HepG2 (cell line): ENCODE results near the gene MOBP. TPM values are rescaled to one million over a fixed set of nuclear protein-coding genes. Genes with fewer than 3 reads are reported as not detected.

Source experiments
- ATAC-seq: fragments of 200-7000 bp; cut with Tn5 transposase; 3 replicates; pipeline ENCODE4 v1.9.1; 2020; ENCODE audit warnings: mild to moderate bottlenecking, moderate library complexity
- BruUV-seq: library from RNA; stranded (reverse); fragments of 400-500 nt; replicated peaks from 2 replicates; lab custom pipeline; 2021; lab: Mats Ljungman, UMichigan
- CTCF ChIA-PET: fragments of 300-600 bp; formaldehyde crosslinking; extraction: SDS; loops from one replicate; lab custom pipeline; 2021; ENCODE audit warnings: low total read pairs, inconsistent platforms, low intra/inter-chr PET ratio; lab: Yijun Ruan, JAX
- POLR2A ChIA-PET: fragments of 350-600 bp; sonication (Branson Sonifier 250); formaldehyde crosslinking; loops from one replicate; lab custom pipeline; 2020; ENCODE audit warnings: antibody characterized with exemption, inconsistent platforms; lab: Yijun Ruan, JAX
- DNase-seq: peaks from one replicate; pipeline ENCODE4 v3.0.0-alpha.2; 2015; ENCODE audit warnings: low spot score
- FAIRE-seq: peaks from 3 replicates; lab custom pipeline; 2011; peaks lifted over from hg19 to GRCh38; lab: Jason Lieb, UNC
- H2AFZ ChIP-seq: one replicate; pipeline ENCODE4 v1.6.1; 2011; ENCODE audit warnings: low read length, inconsistent platforms
- H3K27ac ChIP-seq: fragments of 300-600 bp; 3 replicates; pipeline ENCODE4 v1.8.0; 2011; ENCODE audit warnings: mixed run types, mild to moderate bottlenecking, mixed read lengths, low read length, inconsistent platforms; ENCODE audit not compliant: insufficient read depth; ENCODE audit errors: extremely low read length
- H3K27me3 ChIP-seq, 2 experiments: fragments of 200-600 bp in 1 of 2; 2 replicates in 1 of 2; 3 replicates in 1 of 2; pipeline versions ENCODE4 v1.6.0 to v1.8.0; 2011; ENCODE audit warnings: low read length in 2 of 2, mild to moderate bottlenecking in 2 of 2, moderate library complexity in 2 of 2, inconsistent platforms in 1 of 2; ENCODE audit not compliant: insufficient read depth in 2 of 2, control insufficient read depth in 1 of 2
- H3K36me3 ChIP-seq, 2 experiments: fragments of 200-600 bp in 1 of 2; replicated peaks in 1 of 2; 2 replicates in 1 of 2; 3 replicates in 1 of 2; pipeline versions ENCODE4 v1.5.1 to v1.8.0; 2011; ENCODE audit warnings: low read length in 2 of 2, inconsistent platforms in 1 of 2; ENCODE audit not compliant: insufficient read depth in 2 of 2, control insufficient read depth in 1 of 2
- H3K4me1 ChIP-seq: 2 replicates; pipeline ENCODE4 v1.5.1; 2012; ENCODE audit warnings: low read length, inconsistent platforms; ENCODE audit not compliant: insufficient read depth
- H3K4me2 ChIP-seq: 2 replicates; pipeline ENCODE4 v1.6.0; 2011; ENCODE audit warnings: low read depth, low read length, inconsistent platforms
- H3K4me3 ChIP-seq, 3 experiments: fragments of 200-600 bp in 1 of 3; sonication (generic), shearing (Covaris generic) in 1 of 3; replicated peaks in 1 of 3; 2 replicates each; pipeline ENCODE4 v1.5.1; 2011 to 2016; ENCODE audit warnings: low read length in 3 of 3, inconsistent platforms in 2 of 3, low read depth in 2 of 3, mild to moderate bottlenecking in 2 of 3, control low read depth in 1 of 3, mixed read lengths in 1 of 3; ENCODE audit not compliant: insufficient read depth in 1 of 3
- H3K79me2 ChIP-seq: one replicate; pipeline ENCODE4 v1.6.1; 2011; ENCODE audit warnings: low read length, inconsistent platforms; ENCODE audit not compliant: insufficient read depth
- H3K9ac ChIP-seq: 2 replicates; pipeline ENCODE4 v1.6.0; 2011; ENCODE audit warnings: mild to moderate bottlenecking, low read depth, low read length, inconsistent platforms; ENCODE audit not compliant: insufficient read depth
- H3K9me3 ChIP-seq: 2 replicates; pipeline ENCODE4 v1.5.1; 2012; ENCODE audit warnings: mild to moderate bottlenecking, low read length
- H4K20me1 ChIP-seq: 2 replicates; pipeline ENCODE4 v1.6.0; 2011; ENCODE audit warnings: inconsistent platforms, mild to moderate bottlenecking, low read length, moderate library complexity; ENCODE audit not compliant: insufficient read depth
- AGO2 ChIP-seq: fragments of 200-400 bp; formaldehyde crosslinking; optimal IDR thresholded peaks from 2 replicates; pipeline ENCODE3; 2017; ENCODE audit warnings: mild to moderate bottlenecking, low read depth, low read length, moderate library complexity
- IKZF1 ChIP-seq: fragments of 450-650 bp; IDR thresholded peaks from 2 replicates; pipeline ENCODE4 v1.7.1; 2016
- JUNB ChIP-seq: sonication (generic); formaldehyde crosslinking; IDR thresholded peaks from 2 replicates; pipeline ENCODE4 v1.8.0; 2022; ENCODE audit warnings: missing genetic modification reagents, mild to moderate bottlenecking, borderline replicate concordance
- NCOA2 ChIP-seq: sonication (generic); formaldehyde crosslinking; IDR thresholded peaks from 2 replicates; pipeline ENCODE4 v1.8.0; 2022; ENCODE audit warnings: inconsistent platforms
- RAD21 ChIP-seq: fragments of 450-650 bp; formaldehyde crosslinking; IDR thresholded peaks from 2 replicates; pipeline ENCODE4 v1.5.0; 2020; ENCODE audit warnings: mild to moderate bottlenecking
- RNF219 ChIP-seq: sonication (generic); formaldehyde crosslinking; IDR thresholded peaks from 2 replicates; pipeline ENCODE4 v1.5.0; 2020; ENCODE audit warnings: mild to moderate bottlenecking, missing genetic modification reagents
- SOX13 ChIP-seq, 3 experiments: fragments of 450-650 bp in 1 of 3; sonication (generic) in 1 of 3; formaldehyde crosslinking in 1 of 3; IDR thresholded peaks in 2 of 3; conservative IDR thresholded peaks in 1 of 3; 2 replicates each; pipeline versions ENCODE4 v1.5.0 to v1.6.1; 2016 to 2020; ENCODE audit warnings: antibody characterized with exemption in 1 of 3, mild to moderate bottlenecking in 1 of 3, missing compliant biosample characterization in 1 of 3, missing genetic modification reagents in 1 of 3, moderate library complexity in 1 of 3
- TOE1 ChIP-seq: sonication (generic); formaldehyde crosslinking; IDR thresholded peaks from 2 replicates; pipeline ENCODE4 v1.4.0; 2020; ENCODE audit warnings: mild to moderate bottlenecking, missing genetic modification reagents
- ZBTB38 ChIP-seq: sonication (generic); formaldehyde crosslinking; IDR thresholded peaks from 2 replicates; pipeline ENCODE4 v1.5.1; 2020; ENCODE audit warnings: mild to moderate bottlenecking, missing genetic modification reagents
- ZBTB7A ChIP-seq: sonication (generic); formaldehyde crosslinking; IDR thresholded peaks from 2 replicates; pipeline ENCODE4 v1.8.0; 2022; ENCODE audit warnings: mild to moderate bottlenecking, missing genetic modification reagents
- ZFP82 ChIP-seq: sonication (generic); formaldehyde crosslinking; IDR thresholded peaks from 2 replicates; pipeline ENCODE4 v1.5.1; 2020; ENCODE audit warnings: mild to moderate bottlenecking, missing genetic modification reagents, borderline replicate concordance
- WGBS: methylation state at CpG from one replicate; pipeline ENCODE4 v1.1.6; 2017; ENCODE audit warnings: low lambda C conversion rate; 5-methylcytosine and 5-hydroxymethylcytosine counted together
- in situ Hi-C: cut with HindIII; loops from 2 replicates; pipeline ENCODE4 v1.10.0; 2017; ENCODE audit warnings: low pct_unique_long_range_greater_than_20kb; ENCODE audit not compliant: extremely low pct_ligation_motif_present
- intact Hi-C: fragments of 100-400 bp; cut with micrococcal nuclease; formaldehyde crosslinking; loops from one replicate; pipeline ENCODE4 v1.10.0; 2022; ENCODE audit not compliant: unreplicated experiment
- polyA plus RNA-seq, 8 experiments: library from polyadenylated mRNA; depleted of rRNA in 3 of 8; stranded (reverse) in 7 of 8; unstranded in 1 of 8; fragments of >200 nt; fragmentation: Illumina TruSeq in 4 of 8; extraction: Trizol in 4 of 8; gene quantifications; 2 replicates each; pipeline versions ENCODE4 v1.2.1 to v1.2.3, GENCODE V29; 2011 to 2016; ENCODE audit warnings: low read depth in 4 of 8, missing spikeins in 1 of 8, mixed read lengths in 1 of 8; ENCODE audit not compliant: insufficient read depth in 1 of 8
- total RNA-seq, 5 experiments: library from RNA; depleted of rRNA; stranded (reverse); fragments of >200 nt; fragmentation: Illumina TruSeq; extraction: Trizol; gene quantifications; 2 replicates each; pipeline ENCODE4 v1.2.3, GENCODE V29; 2016; ENCODE audit warnings: low read depth in 1 of 5
- TF ChIP-seq, protein P1 (sequence below): sonication (generic); formaldehyde crosslinking; IDR thresholded peaks from 2 replicates; pipeline ENCODE4 v1.4.0; 2020; ENCODE audit warnings: mild to moderate bottlenecking, missing genetic modification reagents
- TF ChIP-seq, protein P2 (sequence below): sonication (generic); formaldehyde crosslinking; IDR thresholded peaks from 2 replicates; pipeline ENCODE4 v1.8.1; 2022; ENCODE audit warnings: mild to moderate bottlenecking, missing genetic modification reagents
- TF ChIP-seq, protein P3 (sequence below): sonication (generic); formaldehyde crosslinking; IDR thresholded peaks from 2 replicates; pipeline ENCODE4 v1.5.1; 2020; ENCODE audit warnings: missing genetic modification reagents, mild to moderate bottlenecking, borderline replicate concordance
- TF ChIP-seq, protein P4 (sequence below): sonication (generic); formaldehyde crosslinking; IDR thresholded peaks from 2 replicates; pipeline ENCODE4 v1.8.0; 2022; ENCODE audit warnings: mild to moderate bottlenecking, missing genetic modification reagents, moderate library complexity

The MOBP gene
- total and polyA plus RNA-seq, 2 of the 13 experiments (the other 11 are each of a cell fraction or from before 2014, with no cell fraction given) = not detected

- H3K27me3 ChIP-seq = peaks cover 0 to 6% of the 10 kb centered on the region in 2 experiments; a peak in 2 of 5 replicates
- FAIRE-seq = no peak
- TF ChIP-seq IKZF1 = no peak
- TF ChIP-seq, protein P1, sequence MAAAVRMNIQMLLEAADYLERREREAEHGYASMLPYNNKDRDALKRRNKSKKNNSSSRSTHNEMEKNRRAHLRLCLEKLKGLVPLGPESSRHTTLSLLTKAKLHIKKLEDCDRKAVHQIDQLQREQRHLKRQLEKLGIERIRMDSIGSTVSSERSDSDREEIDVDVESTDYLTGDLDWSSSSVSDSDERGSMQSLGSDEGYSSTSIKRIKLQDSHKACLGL (CRISPR knock-in tag) = no peak
- TF ChIP-seq JUNB (CRISPR knock-in tag) = no peak
- TF ChIP-seq RNF219 = no peak
- TF ChIP-seq, protein P2, sequence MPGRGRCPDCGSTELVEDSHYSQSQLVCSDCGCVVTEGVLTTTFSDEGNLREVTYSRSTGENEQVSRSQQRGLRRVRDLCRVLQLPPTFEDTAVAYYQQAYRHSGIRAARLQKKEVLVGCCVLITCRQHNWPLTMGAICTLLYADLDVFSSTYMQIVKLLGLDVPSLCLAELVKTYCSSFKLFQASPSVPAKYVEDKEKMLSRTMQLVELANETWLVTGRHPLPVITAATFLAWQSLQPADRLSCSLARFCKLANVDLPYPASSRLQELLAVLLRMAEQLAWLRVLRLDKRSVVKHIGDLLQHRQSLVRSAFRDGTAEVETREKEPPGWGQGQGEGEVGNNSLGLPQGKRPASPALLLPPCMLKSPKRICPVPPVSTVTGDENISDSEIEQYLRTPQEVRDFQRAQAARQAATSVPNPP (CRISPR knock-in tag) = no peak
- no peak for TF ChIP-seq TOE1
- no peak for TF ChIP-seq SOX13 (IDR thresholded peaks at IDR 0.05)
- no peak for TF ChIP-seq SOX13 (CRISPR knock-in tag; conservative IDR thresholded peaks at IDR 0.05 in 1 of 2, IDR thresholded peaks at IDR 0.05 in 1 of 2)
- TF ChIP-seq RAD21 (CRISPR knock-in tag) = no peak
- TF ChIP-seq ZFP82 (CRISPR knock-in tag) = no peak
- TF ChIP-seq, protein P3, sequence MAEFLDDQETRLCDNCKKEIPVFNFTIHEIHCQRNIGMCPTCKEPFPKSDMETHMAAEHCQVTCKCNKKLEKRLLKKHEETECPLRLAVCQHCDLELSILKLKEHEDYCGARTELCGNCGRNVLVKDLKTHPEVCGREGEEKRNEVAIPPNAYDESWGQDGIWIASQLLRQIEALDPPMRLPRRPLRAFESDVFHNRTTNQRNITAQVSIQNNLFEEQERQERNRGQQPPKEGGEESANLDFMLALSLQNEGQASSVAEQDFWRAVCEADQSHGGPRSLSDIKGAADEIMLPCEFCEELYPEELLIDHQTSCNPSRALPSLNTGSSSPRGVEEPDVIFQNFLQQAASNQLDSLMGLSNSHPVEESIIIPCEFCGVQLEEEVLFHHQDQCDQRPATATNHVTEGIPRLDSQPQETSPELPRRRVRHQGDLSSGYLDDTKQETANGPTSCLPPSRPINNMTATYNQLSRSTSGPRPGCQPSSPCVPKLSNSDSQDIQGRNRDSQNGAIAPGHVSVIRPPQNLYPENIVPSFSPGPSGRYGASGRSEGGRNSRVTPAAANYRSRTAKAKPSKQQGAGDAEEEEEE (CRISPR knock-in tag) = no peak
- TF ChIP-seq, protein P4, sequence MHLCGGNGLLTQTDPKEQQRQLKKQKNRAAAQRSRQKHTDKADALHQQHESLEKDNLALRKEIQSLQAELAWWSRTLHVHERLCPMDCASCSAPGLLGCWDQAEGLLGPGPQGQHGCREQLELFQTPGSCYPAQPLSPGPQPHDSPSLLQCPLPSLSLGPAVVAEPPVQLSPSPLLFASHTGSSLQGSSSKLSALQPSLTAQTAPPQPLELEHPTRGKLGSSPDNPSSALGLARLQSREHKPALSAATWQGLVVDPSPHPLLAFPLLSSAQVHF = no peak
- TF ChIP-seq ZBTB7A (CRISPR knock-in tag) = no peak
- TF ChIP-seq ZBTB38 = no peak
- no peak for TF ChIP-seq AGO2
- no peak for TF ChIP-seq NCOA2 (CRISPR knock-in tag)
- TF ChIP-seq, all 625 proteins: peak for 0
- H3K4me3 ChIP-seq = no peak overlapping the region
- H3K4me1 ChIP-seq = no peaks in the 10 kb centered on the region
- no peak for ATAC-seq
- ChIA-PET POLR2A (no interaction called here), CTCF (no interaction called here)
- H4K20me1 ChIP-seq = no peaks in the 10 kb centered on the region
- no peaks in the 10 kb centered on the region for H3K36me3 ChIP-seq
- in situ Hi-C loops (no loop called here), intact Hi-C loops (no loop called here)
- no TSS peak for BruUV-seq
- DNase-seq = no peak
- WGBS = 0% methylated on average over 1 of the region's 1 CpG
- no peak overlapping the region for H3K9ac ChIP-seq
- H3K27ac ChIP-seq = no peak overlapping the region
- H3K4me2 ChIP-seq = no peak overlapping the region
- no peak overlapping the region for H2AFZ ChIP-seq
- H3K79me2 ChIP-seq = no peaks in the 10 kb centered on the region
- no peaks in the 10 kb centered on the region for H3K9me3 ChIP-seq
Observed at GRCh38 chr3:39427506-39427905, 40.0 kb upstream of the MOBP start.
